ENCODE data around the gene KLHL36.

- TF ChIP-seq CTCF (IDR thresholded peaks at IDR 0.05) (no peak), MXI1 (IDR thresholded peaks at IDR 0.05; ENCODE audit: low read depth, low read length) (no peak), EP300 (IDR thresholded peaks at IDR 0.05; ENCODE audit: borderline replicate concordance in 1 of 2, low read depth in 1 of 2, low read length in 1 of 2) (no peak), TCF12 (IDR thresholded peaks at IDR 0.05) (no peak), EZH2phosphoT487 (IDR thresholded peaks at IDR 0.05; ENCODE audit: borderline replicate concordance, low read depth) (no peak), JUND (IDR thresholded peaks at IDR 0.05) (no peak), RAD21 (IDR thresholded peaks at IDR 0.05; ENCODE audit: low read length) (no peak), RXRA (IDR thresholded peaks at IDR 0.05; ENCODE audit: borderline replicate concordance, low read depth) (no peak), MAX (IDR thresholded peaks at IDR 0.05; ENCODE audit: low read depth) (no peak), GATA2 (CRISPR knock-in tag; IDR thresholded peaks at IDR 0.05) (no peak), FOXJ3 (CRISPR knock-in tag; IDR thresholded peaks at IDR 0.05) (no peak)
These were observed 34.8 kb upstream of the KLHL36 start for GRCh38 chr16:84613408-84614072.

Data from SK-N-SH (cell line).